IMR-90 (cell line): Measurements from ENCODE around the gene OR8D1. TPM values are rescaled to one million over a fixed set of nuclear protein-coding genes. Genes with fewer than 3 reads are reported as not detected.

ENCODE experiments used
- ATAC-seq: fragments of 200-7000 bp; cut with Tn5 transposase; 2 replicates; pipeline ENCODE4 v1.9.1; 2020; ENCODE audit warnings: low read depth, mild to moderate bottlenecking, moderate library complexity
- BruUV-seq: library from RNA; stranded (reverse); fragments of 400-500 nt; replicated peaks from 2 replicates; lab custom pipeline; 2021; lab: Mats Ljungman, UMichigan
- CTCF ChIA-PET: fragments of 300-600 bp; formaldehyde crosslinking; extraction: SDS; loops from one replicate; lab custom pipeline; 2021; ENCODE audit warnings: antibody characterized with exemption; lab: Yijun Ruan, JAX
- POLR2A ChIA-PET: fragments of 300-600 bp; sonication (Branson Sonifier 250); formaldehyde crosslinking; loops from one replicate; lab custom pipeline; 2022; ENCODE audit warnings: antibody characterized with exemption; ENCODE audit not compliant: unreplicated experiment; lab: Charles Lee
- DNase-seq: peaks from one replicate; pipeline ENCODE4 v3.0.0; 2013
- H2AFZ ChIP-seq: replicated peaks from 2 replicates; pipeline ENCODE3; 2013; ENCODE audit warnings: low read length, mild to moderate bottlenecking; ENCODE audit not compliant: poor library complexity
- H2AK5ac ChIP-seq: 2 replicates; pipeline ENCODE4 v1.6.1; 2013; ENCODE audit warnings: low read depth, low read length, inconsistent platforms
- H2AK9ac ChIP-seq: replicated peaks from 2 replicates; pipeline ENCODE3; 2013; ENCODE audit warnings: mild to moderate bottlenecking, low read depth, low read length, moderate library complexity; ENCODE audit not compliant: poor library complexity
- H2BK120ac ChIP-seq: 2 replicates; pipeline ENCODE4 v1.6.1; 2013; ENCODE audit warnings: low read depth, low read length, inconsistent platforms
- H2BK15ac ChIP-seq: 3 replicates; pipeline ENCODE4 v1.6.1; 2013; ENCODE audit warnings: low read depth, low read length, inconsistent platforms
- H2BK20ac ChIP-seq: 2 replicates; pipeline ENCODE4 v1.6.1; 2013; ENCODE audit warnings: low read depth, mild to moderate bottlenecking, inconsistent platforms, low read length, moderate library complexity
- H2BK5ac ChIP-seq: 2 replicates; pipeline ENCODE4 v1.6.1; 2013; ENCODE audit warnings: mild to moderate bottlenecking, low read depth, low read length, inconsistent platforms; ENCODE audit not compliant: poor library complexity, severe bottlenecking
- H3K14ac ChIP-seq: replicated peaks from 2 replicates; pipeline ENCODE4 v1.6.1; 2013; ENCODE audit warnings: low read depth, low read length, inconsistent platforms
- H3K18ac ChIP-seq: 2 replicates; pipeline ENCODE4 v1.6.1; 2013; ENCODE audit warnings: low read depth, low read length, control low read depth
- H3K23ac ChIP-seq: 2 replicates; pipeline ENCODE4 v1.6.1; 2013; ENCODE audit warnings: low read depth, low read length, inconsistent platforms
- H3K27ac ChIP-seq: 2 replicates; pipeline ENCODE4 v1.5.1; 2013; ENCODE audit warnings: mild to moderate bottlenecking, control low read depth, low read length; ENCODE audit not compliant: insufficient read depth
- H3K27me3 ChIP-seq: 2 replicates; pipeline ENCODE4 v1.6.1; 2013; ENCODE audit warnings: low read length; ENCODE audit not compliant: control insufficient read depth, insufficient read depth
- H3K36me3 ChIP-seq: 2 replicates; pipeline ENCODE4 v1.6.1; 2013; ENCODE audit warnings: low read length, mixed read lengths; ENCODE audit not compliant: control insufficient read depth, insufficient read depth
- H3K4ac ChIP-seq: 2 replicates; pipeline ENCODE4 v1.6.1; 2013; ENCODE audit warnings: low read depth, low read length, inconsistent platforms
- H3K4me1 ChIP-seq: 2 replicates; pipeline ENCODE4 v1.6.1; 2013; ENCODE audit warnings: low read length, mixed read lengths; ENCODE audit not compliant: control insufficient read depth, insufficient read depth
- H3K4me2 ChIP-seq: 2 replicates; pipeline ENCODE4 v1.6.1; 2013; ENCODE audit warnings: low read depth, mild to moderate bottlenecking, control low read depth, low read length, moderate library complexity
- H3K4me3 ChIP-seq: 2 replicates; pipeline ENCODE4 v1.5.1; 2013; ENCODE audit warnings: low read depth, mild to moderate bottlenecking, control low read depth, low read length, moderate library complexity; ENCODE audit not compliant: insufficient read depth
- H3K56ac ChIP-seq: 2 replicates; pipeline ENCODE4 v1.6.1; 2013; ENCODE audit warnings: low read length, inconsistent platforms; ENCODE audit not compliant: insufficient read depth; ENCODE audit errors: extremely low read depth
- H3K79me1 ChIP-seq, 2 experiments: 2 replicates each; pipeline ENCODE4 v1.6.1; 2013; ENCODE audit warnings: low read length in 2 of 2, inconsistent platforms in 1 of 2, low read depth in 1 of 2
- H3K9ac ChIP-seq: 2 replicates; pipeline ENCODE4 v1.6.1; 2013; ENCODE audit warnings: low read depth, low read length, control low read depth
- H3K9me1 ChIP-seq: 2 replicates; pipeline ENCODE4 v1.6.1; 2013; ENCODE audit warnings: low read length, inconsistent platforms; ENCODE audit not compliant: insufficient read depth
- H3K9me3 ChIP-seq: 2 replicates; pipeline ENCODE4 v1.6.1; 2013; ENCODE audit warnings: low read length; ENCODE audit not compliant: control insufficient read depth, insufficient read depth
- H4K20me1 ChIP-seq: 2 replicates; pipeline ENCODE4 v1.6.1; 2013; ENCODE audit warnings: low read length, inconsistent platforms; ENCODE audit not compliant: insufficient read depth
- H4K5ac ChIP-seq: 2 replicates; pipeline ENCODE4 v1.6.1; 2013; ENCODE audit warnings: mild to moderate bottlenecking, low read depth, low read length, control low read depth
- H4K8ac ChIP-seq, 2 experiments: 2 replicates each; pipeline ENCODE4 v1.6.1; 2013; ENCODE audit warnings: low read depth in 2 of 2, low read length in 2 of 2, control low read depth in 1 of 2, inconsistent platforms in 1 of 2
- H4K91ac ChIP-seq: 2 replicates; pipeline ENCODE4 v1.6.1; 2013; ENCODE audit warnings: low read depth, low read length, inconsistent platforms; ENCODE audit not compliant: insufficient read depth
- NFE2L2 ChIP-seq: fragments of 150-350 bp; IDR thresholded peaks from 2 replicates; pipeline ENCODE4 v1.6.1; 2016; ENCODE audit warnings: low read depth, mild to moderate bottlenecking, low read length
- WGBS, 2 experiments: methylation state at CpG; one replicate each; pipeline versions ENCODE4 v1.1.5 to v1.1.7; 2013; ENCODE audit warnings: missing lambda C conversion rate in 2 of 2; ENCODE audit not compliant: insufficient read length in 1 of 2; ENCODE audit errors: extremely low coverage in 2 of 2; 5-methylcytosine and 5-hydroxymethylcytosine counted together
- dilution Hi-C: fragments of 300-500 bp; cut with HindIII; formaldehyde crosslinking; loops from one replicate; pipeline ENCODE4 v1.14.3; 2018; ENCODE audit warnings: low sequenced_read_pairs; ENCODE audit not compliant: unreplicated experiment
- in situ Hi-C: fragments of 300-500 bp; cut with MboI; formaldehyde crosslinking; loops from 3 replicates; pipeline ENCODE4 v1.14.3; 2019; ENCODE audit warnings: low sequenced_read_pairs, inconsistent platforms, mixed read lengths
- intact Hi-C: fragments of 100-400 bp; cut with micrococcal nuclease; formaldehyde crosslinking; loops from 2 replicates; pipeline ENCODE4 v1.10.0; 2022
- polyA plus RNA-seq, 3 experiments: library from polyadenylated mRNA; depleted of rRNA; stranded (reverse); fragments of >200 nt; gene quantifications; 2 replicates each; pipeline ENCODE4 v1.2.3, GENCODE V29; 2012; ENCODE audit warnings: low replicate concordance in 1 of 3
- total RNA-seq: library from RNA; depleted of rRNA; stranded (reverse); fragments of >200 nt; gene quantifications from 2 replicates; pipeline ENCODE4 v1.2.3, GENCODE V29; 2012

OR8D1 gene
- total and polyA plus RNA-seq, 2 of the 4 experiments (the other 2 are of a cell fraction), result not detected

DNA sequence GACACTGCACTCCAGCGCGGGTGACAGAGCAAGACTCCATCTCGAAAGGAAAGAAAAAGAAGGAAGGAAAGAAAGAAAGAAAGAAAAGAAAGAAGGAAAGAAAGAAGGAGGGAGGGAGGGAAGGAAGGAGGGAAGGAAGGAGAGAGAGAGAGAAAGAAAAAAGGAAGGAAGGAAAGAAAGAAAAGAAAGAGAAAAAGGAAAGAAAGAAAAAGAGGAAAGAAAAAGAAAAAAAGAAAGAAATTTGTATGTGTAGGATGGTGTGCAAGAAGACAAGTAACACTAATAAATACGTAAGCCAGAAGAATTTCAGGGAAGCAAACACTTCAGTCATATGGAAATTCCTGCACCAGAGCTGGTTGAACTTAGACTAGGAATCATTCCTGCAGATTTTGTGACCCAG, 618 bp downstream of the OR8D1 start:
- Histone ChIP-seq H2AFZ (no peak overlapping the region), H3K27ac (no peak overlapping the region), H3K4me2 (no peak overlapping the region), H3K9ac (no peak overlapping the region), H3K56ac (no peak overlapping the region), H3K9me3 (no peaks in the 10 kb centered on the region), H3K36me3 (no peaks in the 10 kb centered on the region), H3K9me1 (no peaks in the 10 kb centered on the region), H2BK120ac (no peak overlapping the region), H3K23ac (no peak overlapping the region), H3K27me3 (no peaks in the 10 kb centered on the region), H2BK5ac (no peak overlapping the region), H3K4me1 (peaks cover 2% of the 10 kb centered on the region; the same call in 1 of the 2 replicates), H4K20me1 (no peaks in the 10 kb centered on the region), H2AK5ac (no peak overlapping the region), H2AK9ac (no peak overlapping the region), H3K14ac (no peak overlapping the region), H3K18ac (no peak overlapping the region; the same call in 1 of the 2 replicates), H3K4me3 (no peak overlapping the region), H3K79me1 (no peaks in the 10 kb centered on the region), H4K91ac (no peak overlapping the region), H4K5ac (no peak overlapping the region), H3K4ac (no peak overlapping the region), H4K8ac (no peak overlapping the region), H2BK20ac (0 out of 2 replicates have a peak overlapping the region, but pooled peaks have one; percentile 38), H2BK15ac (no peak overlapping the region)
- intact Hi-C loops, result no loop called here
- dilution Hi-C loops, result no loop called here
- WGBS, 2 experiments, result 100% methylated on average over 3 of the region's 4 CpGs; no CpG with 5 or more reads in 1 of the 2 experiments
- no peak for DNase-seq
- CTCF ChIA-PET, result no interaction called here
- in situ Hi-C loops, result loop anchor here (10.0 kb wide), 1 partner anchor 238 kb away; no protein-coding TSS in a partner anchor
- POLR2A ChIA-PET, result no interaction called here
- TF ChIP-seq NFE2L2, result no peak
- no TSS peak for BruUV-seq
- no peak for ATAC-seq
